Activated naive CD4-positive, alpha-beta T cell treated with anti-CD3 and anti-CD28 coated beads, Interleukin-2, amount 50 U/mL, for 72 hours (primary cell): ENCODE results near the gene COL1A2. TPM values are rescaled to one million over a fixed set of nuclear protein-coding genes. Genes with fewer than 3 reads are reported as not detected.

Source experiments
- ATAC-seq, 2 donors: fragments of 150-1000 bp; cut with Tn5 transposase; 2 replicates each; pipeline ENCODE4 v1.10.0; 2021; ENCODE audit warnings: mild to moderate bottlenecking in 2 of 2, moderate library complexity in 2 of 2
- DNase-seq, 2 donors: peaks; one replicate each; pipeline ENCODE4 v3.0.0; 2021 to 2022; ENCODE audit warnings: low spot score in 2 of 2
- H3K27ac Mint-ChIP-seq, 2 donors: one replicate each; pipeline ENCODE4 v1.8.0; 2022; ENCODE audit warnings: mild to moderate bottlenecking in 2 of 2, mixed read lengths in 2 of 2
- H3K36me3 Mint-ChIP-seq, 2 donors: one replicate each; pipeline ENCODE4 v1.8.0; 2022; ENCODE audit warnings: mixed read lengths in 2 of 2
- H3K9me3 Mint-ChIP-seq, 2 donors: one replicate each; pipeline ENCODE4 v1.8.0; 2022; ENCODE audit warnings: mixed read lengths in 2 of 2
- total RNA-seq, 2 donors: library from RNA; stranded (reverse); gene quantifications; one replicate each; pipeline ENCODE4 v1.2.3, GENCODE V29; 2022

COL1A2 gene
- total RNA-seq, 2 donors from 2014 or later: not detected

GRCh38 chr7:94396596-94396995, 1.9 kb downstream of the COL1A2 start:
- no peak for DNase-seq
- H3K9me3 Mint-ChIP-seq: no peaks in the 10 kb centered on the region
- no peak overlapping the region for H3K27ac Mint-ChIP-seq
- ATAC-seq: no peak
- no peaks in the 10 kb centered on the region for H3K36me3 Mint-ChIP-seq

- Mint-ChIP-seq H3K36me3 (no peaks in the 10 kb centered on the region), H3K27ac (no peak overlapping the region), H3K9me3 (no peaks in the 10 kb centered on the region)
- ATAC-seq: no peak
- DNase-seq: no peak
Measured at GRCh38 chr7:94397722-94398121, 3.0 kb downstream of the COL1A2 start.

- DNase-seq (no peak), ATAC-seq (no peak)
- no peak overlapping the region for H3K27ac Mint-ChIP-seq
- no peaks in the 10 kb centered on the region for H3K36me3 Mint-ChIP-seq
- H3K9me3 Mint-ChIP-seq: no peaks in the 10 kb centered on the region
Measured at GRCh38 chr7:94398841-94399240, 4.1 kb downstream of the COL1A2 start.

GRCh38 chr7:94400022-94400421, 5.3 kb downstream of the COL1A2 start:
- H3K27ac Mint-ChIP-seq: no peak overlapping the region
- DNase-seq: no peak
- H3K36me3 Mint-ChIP-seq: no peaks in the 10 kb centered on the region
- ATAC-seq: no peak
- no peaks in the 10 kb centered on the region for H3K9me3 Mint-ChIP-seq

GRCh38 chr7:94400643-94401427, 6.1 kb downstream of the COL1A2 start:
- H3K36me3 Mint-ChIP-seq: no peaks in the 10 kb centered on the region
- ATAC-seq (no peak), DNase-seq (no peak)
- no peak overlapping the region for H3K27ac Mint-ChIP-seq
- H3K9me3 Mint-ChIP-seq: no peaks in the 10 kb centered on the region

- Mint-ChIP-seq H3K27ac (no peak overlapping the region), H3K9me3 (no peaks in the 10 kb centered on the region), H3K36me3 (no peaks in the 10 kb centered on the region)
- ATAC-seq: no peak
- DNase-seq: no peak
Measured at GRCh38 chr7:94401428-94401814, 6.7 kb downstream of the COL1A2 start.

- Mint-ChIP-seq H3K27ac (no peak overlapping the region), H3K9me3 (no peaks in the 10 kb centered on the region), H3K36me3 (no peaks in the 10 kb centered on the region)
- ATAC-seq (no peak), DNase-seq (no peak)
Measured at GRCh38 chr7:94403546-94403945, 8.9 kb downstream of the COL1A2 start.

- Mint-ChIP-seq H3K9me3 (no peaks in the 10 kb centered on the region), H3K27ac (no peak overlapping the region), H3K36me3 (no peaks in the 10 kb centered on the region)
- DNase-seq (no peak), ATAC-seq (no peak)
Measured at GRCh38 chr7:94405506-94405905, 10.8 kb downstream of the COL1A2 start.

GRCh38 chr7:94406696-94407095, 12.0 kb downstream of the COL1A2 start:
- Mint-ChIP-seq H3K27ac (no peak overlapping the region), H3K9me3 (no peaks in the 10 kb centered on the region), H3K36me3 (no peaks in the 10 kb centered on the region)
- ATAC-seq: no peak
- no peak for DNase-seq

GRCh38 chr7:94409200-94409948, 14.7 kb downstream of the COL1A2 start:
- H3K27ac Mint-ChIP-seq: no peak overlapping the region
- ATAC-seq (no peak), DNase-seq (no peak)
- no peaks in the 10 kb centered on the region for H3K36me3 Mint-ChIP-seq
- H3K9me3 Mint-ChIP-seq: no peaks in the 10 kb centered on the region

- ATAC-seq (no peak), DNase-seq (no peak)
- Mint-ChIP-seq H3K9me3 (no peaks in the 10 kb centered on the region), H3K36me3 (no peaks in the 10 kb centered on the region), H3K27ac (no peak overlapping the region)
Measured at GRCh38 chr7:94410413-94411187, 15.9 kb downstream of the COL1A2 start.

GRCh38 chr7:94411188-94411466, 16.4 kb downstream of the COL1A2 start:
- Mint-ChIP-seq H3K36me3 (no peaks in the 10 kb centered on the region), H3K27ac (no peak overlapping the region), H3K9me3 (no peaks in the 10 kb centered on the region)
- DNase-seq (no peak), ATAC-seq (no peak)

- Mint-ChIP-seq H3K9me3 (no peaks in the 10 kb centered on the region), H3K27ac (no peak overlapping the region), H3K36me3 (no peaks in the 10 kb centered on the region)
- DNase-seq: no peak
- no peak for ATAC-seq
Measured at GRCh38 chr7:94412762-94413322, 18.1 kb downstream of the COL1A2 start.

GRCh38 chr7:94414481-94414880, 19.8 kb downstream of the COL1A2 start:
- DNase-seq: no peak
- H3K9me3 Mint-ChIP-seq: no peaks in the 10 kb centered on the region
- no peaks in the 10 kb centered on the region for H3K36me3 Mint-ChIP-seq
- H3K27ac Mint-ChIP-seq: no peak overlapping the region
- no peak for ATAC-seq

GRCh38 chr7:94414980-94415379, 20.3 kb downstream of the COL1A2 start:
- Mint-ChIP-seq H3K9me3 (no peaks in the 10 kb centered on the region), H3K36me3 (no peaks in the 10 kb centered on the region), H3K27ac (no peak overlapping the region)
- DNase-seq: no peak
- no peak for ATAC-seq

- no peak for ATAC-seq
Measured at GRCh38 chr7:94417306-94417705, 22.6 kb downstream of the COL1A2 start.

GRCh38 chr7:94417901-94418300, 23.2 kb downstream of the COL1A2 start:
- ATAC-seq: no peak

More at GRCh38 chr7:94417306-94417705, 22.6 kb downstream of the COL1A2 start:
- H3K27ac Mint-ChIP-seq: no peak overlapping the region
- DNase-seq: no peak
- no peaks in the 10 kb centered on the region for H3K9me3 Mint-ChIP-seq
- H3K36me3 Mint-ChIP-seq: no peaks in the 10 kb centered on the region

More at GRCh38 chr7:94417901-94418300, 23.2 kb downstream of the COL1A2 start:
- H3K9me3 Mint-ChIP-seq: no peaks in the 10 kb centered on the region
- H3K27ac Mint-ChIP-seq: no peak overlapping the region
- H3K36me3 Mint-ChIP-seq: no peaks in the 10 kb centered on the region
- DNase-seq: no peak
